ENCODE data around the gene LCE2A.
"Not testable (repeated sequence)": the region's sequence is repeated elsewhere in the genome, so short reads cannot be mapped to it uniquely, and the experiment has no call there.

Gene LCE2A

GRCh38 chr1:152697701-152698600 lies at the start of gene LCE2A:
TSS of gene LCE2A (plus strand) at chr1:152698345. CDS start at chr1:152698902, 557 bp downstream.
- DNase-seq = no peak

GRCh38 chr1:152654110-152654509 lies 44.0 kb upstream of the LCE2A start:
- peak in 8 of 14 donors; percentile 0 to 35 (median 2) for DNase-seq

- no peak for DNase-seq
Measured at GRCh38 chr1:152656459-152656858, 41.7 kb upstream of the LCE2A start.

- no peak for DNase-seq
Measured at GRCh38 chr1:152657677-152658076, 40.5 kb upstream of the LCE2A start.

- no peak for DNase-seq
Measured at GRCh38 chr1:152658649-152659048, 39.5 kb upstream of the LCE2A start.

- no peak for DNase-seq
Measured at GRCh38 chr1:152663098-152663497, 35.0 kb upstream of the LCE2A start, which contains the start of gene LCE2D. TSS of gene LCE2D (plus strand) at chr1:152663380. CDS start at chr1:152664106, 726 bp downstream.

GRCh38 chr1:152666171-152666570 lies 32.0 kb upstream of the LCE2A start:
- DNase-seq = not testable (repeated sequence)

- DNase-seq = no peak
Measured at GRCh38 chr1:152667648-152668047, 30.5 kb upstream of the LCE2A start.

- DNase-seq = no peak
Measured at GRCh38 chr1:152673016-152673415, 25.1 kb upstream of the LCE2A start.

- DNase-seq = not testable (repeated sequence)
Measured at GRCh38 chr1:152674983-152675382, 23.2 kb upstream of the LCE2A start, which contains the start of gene LCE2C. TSS of gene LCE2C (plus strand) at chr1:152675279. CDS start at chr1:152676016, 737 bp downstream.

- DNase-seq = no peak
Measured at GRCh38 chr1:152679459-152679858, 18.7 kb upstream of the LCE2A start.

GRCh38 chr1:152681616-152682015 lies 16.5 kb upstream of the LCE2A start:
- DNase-seq = no peak

GRCh38 chr1:152683846-152684245 lies 14.3 kb upstream of the LCE2A start:
- no peak for DNase-seq

GRCh38 chr1:152685823-152686222 lies 12.3 kb upstream of the LCE2A start, which contains the start of gene LCE2B:
TSS of gene LCE2B (plus strand) at chr1:152686123. CDS start at chr1:152686844, 721 bp downstream.
- DNase-seq = not testable (repeated sequence)

GRCh38 chr1:152699746-152700145 lies 1.6 kb downstream of the LCE2A start:
- DNase-seq = no peak

- no peak for DNase-seq
Measured at GRCh38 chr1:152707860-152708259, 9.7 kb downstream of the LCE2A start, which contains the start of gene LCE4A. TSS of gene LCE4A (plus strand) at chr1:152708160. CDS start at chr1:152709076, 916 bp downstream.

GRCh38 chr1:152718238-152718637 lies 20.1 kb downstream of the LCE2A start:
- DNase-seq = no peak

- DNase-seq = no peak
Measured at GRCh38 chr1:152725261-152725660, 27.1 kb downstream of the LCE2A start.

- DNase-seq = no peak
Measured at GRCh38 chr1:152728986-152729385, 30.8 kb downstream of the LCE2A start.

GRCh38 chr1:152735648-152736047 lies 37.5 kb downstream of the LCE2A start:
- no peak for DNase-seq

- no peak for DNase-seq
Measured at GRCh38 chr1:152737997-152738396, 39.9 kb downstream of the LCE2A start.

- DNase-seq = no peak
Measured at GRCh38 chr1:152739841-152740240, 41.7 kb downstream of the LCE2A start.

GRCh38 chr1:152741656-152742055 lies 43.5 kb downstream of the LCE2A start:
- no peak for DNase-seq

Data from C1 segment of cervical spinal cord (tissue), 14 donors.